Measurements from ENCODE around the gene RNU1-4.
A peak's percentile ranks its signal among the peaks of the same experiment; 100 is the strongest.
"Not testable (repeated sequence)": the region's sequence is repeated elsewhere in the genome, so short reads cannot be mapped to it uniquely, and the experiment has no call there.

RNU1-4 gene

GRCh38 chr1:16770139-16770759 is 29.9 kb downstream of the RNU1-4 start:
- peak; percentile 71 for DNase-seq (ENCODE audit: low read depth)

- not testable (repeated sequence) for DNase-seq (ENCODE audit: low read depth)
Observed at GRCh38 chr1:16770896-16771446, 30.7 kb downstream of the RNU1-4 start.

DNA sequence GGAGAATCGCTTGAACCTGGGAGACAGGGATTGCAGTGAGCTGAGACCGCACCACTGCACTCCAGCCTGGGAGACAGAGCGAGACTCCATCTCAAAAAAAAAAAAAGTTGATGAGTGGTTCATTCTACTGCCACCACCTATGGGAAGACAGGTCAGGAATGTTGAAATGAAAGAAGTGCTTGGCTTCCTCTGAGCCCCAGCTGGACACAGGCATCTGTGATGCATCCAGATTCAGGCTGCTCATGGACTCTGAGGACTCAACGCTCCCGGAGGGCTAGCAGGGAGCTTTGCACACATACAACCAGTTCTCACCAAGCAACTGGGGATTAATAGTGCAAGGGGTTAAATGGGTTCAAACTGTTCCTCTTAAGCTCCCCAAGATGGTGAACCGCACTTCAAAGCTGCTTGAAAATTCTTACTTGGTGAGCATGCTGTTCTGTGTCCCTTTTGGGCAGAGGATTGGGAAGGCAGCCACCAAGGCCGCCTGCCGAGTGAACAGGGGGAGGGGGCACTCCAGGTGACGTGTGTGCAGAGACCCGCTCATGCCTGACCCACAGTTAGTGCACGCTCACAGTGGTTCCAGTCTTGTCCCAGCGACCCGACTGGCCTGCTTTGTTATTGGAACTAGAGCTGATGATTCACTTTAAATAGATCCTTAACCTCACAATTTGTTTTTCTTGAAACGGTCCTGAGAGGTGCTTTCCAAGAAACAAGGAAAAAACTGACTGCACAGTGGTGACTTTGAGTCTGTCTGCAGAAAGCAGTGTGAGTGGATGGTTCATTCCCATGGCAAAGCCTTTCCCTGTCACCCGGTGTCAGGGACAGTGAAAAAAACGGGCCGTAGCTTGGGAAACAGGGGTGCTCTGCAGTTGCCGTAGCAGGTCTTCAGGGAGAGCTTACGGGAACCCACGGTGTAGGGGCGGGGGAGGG is 32.2 kb downstream of the RNU1-4 start:
- DNase-seq (ENCODE audit: low read depth), result not testable (repeated sequence)

DNA sequence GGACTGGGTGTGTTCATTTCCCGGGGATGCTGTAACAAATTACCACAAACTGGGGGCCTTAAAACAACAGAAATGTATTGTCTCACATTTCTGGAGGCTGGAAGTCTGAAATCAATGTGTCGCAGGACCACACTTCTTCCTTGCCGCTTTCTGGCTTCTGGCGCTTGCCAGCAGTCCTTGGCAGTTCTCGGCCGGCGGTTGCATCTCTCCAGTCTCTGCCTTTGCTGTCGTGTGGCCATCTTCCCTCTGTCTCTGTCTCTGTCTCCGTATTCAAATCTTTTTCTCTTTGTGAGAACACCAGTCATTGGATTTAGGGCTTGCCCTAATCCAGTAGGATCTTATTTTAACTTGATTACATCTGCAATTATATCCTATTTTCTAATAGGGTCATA is 32.9 kb downstream of the RNU1-4 start:
- DNase-seq (ENCODE audit: low read depth), result not testable (repeated sequence)

- not testable (repeated sequence) for DNase-seq (ENCODE audit: low read depth)
Observed at GRCh38 chr1:16773723-16774122, 33.4 kb downstream of the RNU1-4 start.

DNA sequence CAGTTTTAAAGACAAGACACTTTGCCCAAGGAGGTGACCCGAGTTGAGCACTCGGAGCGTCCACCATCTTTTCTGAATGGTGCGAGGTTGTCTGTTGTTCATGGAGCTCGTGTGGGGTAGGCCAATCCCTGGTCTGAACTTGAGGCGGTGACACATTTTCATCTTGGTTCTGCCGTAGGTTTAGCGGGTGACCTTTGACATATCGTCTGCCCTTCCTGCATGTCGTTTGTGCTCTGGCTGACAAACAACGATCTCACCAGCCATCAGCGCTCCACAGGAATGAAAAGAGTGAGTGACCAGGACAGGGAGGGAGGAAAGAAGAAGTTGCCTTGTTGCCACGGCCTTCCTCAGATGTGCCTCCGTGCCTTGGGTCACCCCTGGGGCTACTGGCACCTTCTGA is 34.5 kb downstream of the RNU1-4 start:
- not testable (repeated sequence) for DNase-seq (ENCODE audit: low read depth)

DNA sequence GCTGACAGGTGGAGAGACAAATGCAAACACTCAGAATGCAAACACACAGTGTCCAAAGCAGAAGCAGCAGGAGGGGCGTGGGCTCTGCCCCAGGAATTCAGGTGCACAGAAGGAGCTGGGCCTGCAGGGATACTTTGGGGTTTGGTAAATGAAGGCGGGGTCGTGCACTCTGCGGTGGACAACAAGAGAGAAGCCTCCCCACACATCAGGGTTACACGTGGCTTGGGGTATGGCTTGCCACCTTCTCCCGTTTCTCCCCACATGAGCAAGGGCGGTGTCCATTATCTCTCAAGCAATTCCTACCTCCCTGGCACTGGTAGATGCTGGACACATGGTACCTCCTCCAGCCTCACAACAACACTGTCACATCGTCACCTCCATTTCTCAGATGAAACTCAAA is 35.0 kb downstream of the RNU1-4 start:
- not testable (repeated sequence) for DNase-seq (ENCODE audit: low read depth)

GRCh38 chr1:16776248-16776647 is 35.9 kb downstream of the RNU1-4 start:
- DNase-seq (ENCODE audit: low read depth), result not testable (repeated sequence)

- DNase-seq (ENCODE audit: low read depth), result not testable (repeated sequence)
Observed at GRCh38 chr1:16776835-16777234, 36.5 kb downstream of the RNU1-4 start.

- not testable (repeated sequence) for DNase-seq (ENCODE audit: low read depth)
Observed at GRCh38 chr1:16777821-16778220, 37.5 kb downstream of the RNU1-4 start.

DNA sequence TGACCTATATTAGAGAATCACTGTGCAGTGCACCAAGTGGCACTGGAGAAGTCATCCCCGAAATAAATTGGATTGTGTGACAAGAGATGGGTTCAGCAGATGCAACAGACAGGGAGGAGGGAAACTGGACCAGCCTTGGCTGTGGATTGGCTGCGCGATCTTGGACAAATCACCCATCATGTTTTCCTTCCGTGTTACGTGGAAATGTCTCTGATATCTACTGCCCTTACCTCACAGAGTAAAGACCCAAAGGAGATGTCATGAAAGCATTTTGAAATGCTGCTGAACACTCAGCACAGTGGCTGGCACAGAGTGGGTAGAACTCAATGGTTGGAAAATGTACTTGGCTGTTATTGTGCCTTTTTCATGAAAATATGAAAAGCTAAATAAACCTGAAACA is 39.2 kb downstream of the RNU1-4 start:
- not testable (repeated sequence) for DNase-seq (ENCODE audit: low read depth)

DNA sequence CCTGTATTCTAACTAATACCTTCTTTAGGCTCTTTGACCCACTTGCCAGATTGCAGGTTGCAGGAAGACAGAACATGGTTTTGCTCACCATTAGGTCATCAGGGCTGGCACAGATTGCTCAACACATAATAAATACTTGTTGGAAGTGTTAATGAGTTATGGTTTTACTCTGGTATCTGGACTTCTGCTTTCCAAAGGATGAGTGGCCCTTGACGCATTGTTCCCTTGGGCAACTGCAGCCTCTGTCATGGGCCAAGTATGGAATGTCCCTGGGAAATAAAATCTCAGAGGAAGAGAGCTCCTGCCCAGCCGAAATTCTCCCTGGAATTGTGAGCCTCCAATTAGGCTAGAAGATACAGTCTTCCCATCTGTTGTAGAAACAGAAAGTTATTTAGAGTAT is 40.7 kb downstream of the RNU1-4 start:
- DNase-seq (ENCODE audit: low read depth), result not testable (repeated sequence)

DNA sequence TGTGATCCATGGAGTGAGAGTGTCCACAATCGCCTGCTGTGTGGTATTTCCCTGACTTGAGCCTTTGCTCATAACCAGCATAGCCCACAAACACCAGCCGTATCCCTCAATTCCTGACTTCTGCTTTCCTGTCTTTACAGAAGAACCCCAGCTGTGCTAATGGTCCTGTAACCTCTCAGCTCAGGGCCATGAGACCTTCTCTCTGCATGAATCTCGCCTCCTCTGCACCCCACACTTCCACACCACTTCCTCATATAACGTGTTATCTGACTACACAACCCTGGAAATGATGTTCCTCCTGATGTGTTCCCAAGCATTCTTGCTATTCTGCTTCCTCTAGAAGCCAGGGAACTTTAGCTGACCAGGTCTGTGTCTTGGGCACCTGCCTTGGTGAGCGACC is 41.3 kb downstream of the RNU1-4 start:
- not testable (repeated sequence) for DNase-seq (ENCODE audit: low read depth)

DNA sequence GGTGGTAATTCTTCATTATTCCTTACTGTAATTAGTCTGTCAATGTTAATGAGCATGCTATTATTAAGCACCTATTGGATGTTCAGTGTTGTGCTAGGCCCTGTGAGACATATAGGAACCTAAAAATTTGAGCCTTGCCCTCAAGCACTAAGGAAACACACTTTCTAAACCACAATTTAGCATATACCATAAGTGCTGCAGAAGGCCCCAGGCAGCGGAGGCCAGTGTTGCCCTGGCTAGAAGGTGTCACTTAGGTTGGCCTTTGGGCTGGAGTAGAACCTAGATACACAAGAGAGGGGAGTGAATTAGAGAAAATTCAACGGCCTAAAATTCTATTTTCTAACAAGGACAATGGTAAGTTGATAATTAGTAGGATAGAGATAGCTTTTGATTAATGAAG is 44.6 kb downstream of the RNU1-4 start:
- DNase-seq (ENCODE audit: low read depth), result not testable (repeated sequence)

DNA sequence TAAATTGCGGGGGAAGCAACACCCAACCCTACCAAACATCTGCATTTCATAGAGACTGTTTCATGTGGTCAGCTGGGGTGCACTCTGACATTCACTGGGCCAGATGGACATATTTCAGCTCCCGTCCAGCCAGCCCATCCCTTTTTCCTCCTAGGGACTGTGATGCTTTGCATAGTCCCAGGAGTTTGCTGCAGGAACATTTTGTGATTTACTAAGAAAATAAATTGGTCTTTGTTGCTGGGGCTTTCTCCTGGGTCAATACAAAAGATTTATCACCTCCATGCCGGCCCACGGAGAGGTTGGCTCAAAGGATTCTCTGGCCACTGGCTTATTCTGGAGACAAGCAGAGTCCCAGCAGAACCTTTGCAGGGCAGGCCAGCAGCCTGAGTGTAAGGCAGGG is 46.0 kb downstream of the RNU1-4 start:
- DNase-seq (ENCODE audit: low read depth), result not testable (repeated sequence)

- not testable (repeated sequence) for DNase-seq (ENCODE audit: low read depth)
Observed at GRCh38 chr1:16787175-16787574, 46.9 kb downstream of the RNU1-4 start.

- not testable (repeated sequence) for DNase-seq (ENCODE audit: low read depth)
Observed at GRCh38 chr1:16787711-16788110, 47.4 kb downstream of the RNU1-4 start.

Measured in fibroblast of the conjunctiva (primary cell).